Measurements from ENCODE around the gene TBC1D8.

The TBC1D8 gene

GRCh38 chr2:101026253-101026701 is 124.9 kb downstream of the TBC1D8 start:
- DNase-seq: no peak

GRCh38 chr2:101025561-101025960 is 125.6 kb downstream of the TBC1D8 start:
- no peak for DNase-seq

GRCh38 chr2:101023327-101024107 is 127.7 kb downstream of the TBC1D8 start:
- DNase-seq: no peak

- no peak for DNase-seq
Observed at GRCh38 chr2:101022221-101022620, 129.0 kb downstream of the TBC1D8 start.

GRCh38 chr2:101018934-101019333 is 132.2 kb downstream of the TBC1D8 start:
- DNase-seq: no peak

- DNase-seq: no peak
Observed at GRCh38 chr2:101017371-101017770, 133.8 kb downstream of the TBC1D8 start.

GRCh38 chr2:101014264-101014857 is 136.8 kb downstream of the TBC1D8 start:
- no peak for DNase-seq

GRCh38 chr2:101012706-101013181 is 138.4 kb downstream of the TBC1D8 start:
- no peak for DNase-seq

GRCh38 chr2:101012054-101012705 is 139.0 kb downstream of the TBC1D8 start:
- no peak for DNase-seq

GRCh38 chr2:101011152-101011551 is 140.0 kb downstream of the TBC1D8 start:
- DNase-seq: no peak

- no peak for DNase-seq
Observed at GRCh38 chr2:101007415-101008345, 143.5 kb downstream of the TBC1D8 start.

- no peak for DNase-seq
Observed at GRCh38 chr2:101006065-101006715, 145.0 kb downstream of the TBC1D8 start.

- DNase-seq: no peak
Observed at GRCh38 chr2:101004620-101005325, 146.4 kb downstream of the TBC1D8 start.

GRCh38 chr2:101003278-101003775 is 147.9 kb downstream of the TBC1D8 start:
- DNase-seq: no peak

- no peak for DNase-seq
Observed at GRCh38 chr2:101002562-101003277, 148.5 kb downstream of the TBC1D8 start.

- DNase-seq: peak; percentile 88
Observed at GRCh38 chr2:101001691-101002561, 149.3 kb downstream of the TBC1D8 start, which contains the start of gene RPL31. TSS of gene RPL31 (plus strand) at chr2:101002289. CDS start at chr2:101002702, 413 bp downstream.

- no peak for DNase-seq
Observed at GRCh38 chr2:100999995-101000394, 151.2 kb downstream of the TBC1D8 start.

- no peak for DNase-seq
Observed at GRCh38 chr2:100998235-100998573, 153.0 kb downstream of the TBC1D8 start.

- no peak for DNase-seq
Observed at GRCh38 chr2:100997509-100998234, 153.5 kb downstream of the TBC1D8 start.
